HG03097 (cell line): ENCODE results near the gene CIRBP.

Source experiments
- ATAC-seq: cut with Tn5 transposase; IDR thresholded peaks from one replicate; pipeline ENCODE4 v1.9.1; 2021; ENCODE audit not compliant: unreplicated experiment, low FRiP score

Gene CIRBP

DNA sequence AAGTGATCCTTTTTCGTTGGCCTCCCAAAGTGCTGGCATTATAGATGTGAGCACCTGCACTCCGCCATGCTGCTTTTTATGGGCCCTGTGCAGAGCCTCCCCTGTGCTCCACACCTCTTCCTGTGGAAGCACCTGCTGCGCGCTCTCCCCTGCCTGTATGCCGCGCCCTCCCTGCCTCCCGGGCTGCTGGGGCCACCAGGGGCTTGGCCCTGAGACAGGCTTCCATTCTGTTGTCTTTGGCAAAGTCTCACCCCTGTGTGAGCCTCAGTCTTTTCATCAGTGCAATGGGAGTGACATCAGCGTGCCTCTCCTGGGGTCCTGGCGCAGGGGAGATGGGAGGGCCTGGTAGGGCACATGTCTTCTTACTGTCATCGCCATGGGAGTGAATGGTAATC is 7.5 kb downstream of the CIRBP start:
- ATAC-seq, result no peak

DNA sequence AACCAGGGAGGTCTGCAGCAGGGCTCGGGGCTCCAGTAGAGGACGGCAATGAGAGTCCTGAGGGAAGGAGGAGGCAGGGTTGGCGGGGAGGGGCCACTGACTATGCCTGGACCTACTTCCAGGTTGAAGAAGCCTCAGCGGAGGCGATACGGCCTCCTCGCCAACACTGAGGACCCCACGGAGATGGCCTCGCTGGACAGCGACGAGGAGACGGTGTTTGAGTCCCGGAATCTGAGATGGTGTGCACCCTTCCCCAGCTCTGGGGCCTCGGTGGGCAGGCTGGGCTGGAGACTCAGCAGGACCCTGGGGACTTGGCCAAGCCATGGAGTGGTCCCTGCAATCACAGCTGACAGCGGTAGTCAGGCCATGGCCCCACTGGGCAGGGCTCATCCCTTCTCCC is 7.9 kb downstream of the CIRBP start:
- ATAC-seq, result no peak

DNA sequence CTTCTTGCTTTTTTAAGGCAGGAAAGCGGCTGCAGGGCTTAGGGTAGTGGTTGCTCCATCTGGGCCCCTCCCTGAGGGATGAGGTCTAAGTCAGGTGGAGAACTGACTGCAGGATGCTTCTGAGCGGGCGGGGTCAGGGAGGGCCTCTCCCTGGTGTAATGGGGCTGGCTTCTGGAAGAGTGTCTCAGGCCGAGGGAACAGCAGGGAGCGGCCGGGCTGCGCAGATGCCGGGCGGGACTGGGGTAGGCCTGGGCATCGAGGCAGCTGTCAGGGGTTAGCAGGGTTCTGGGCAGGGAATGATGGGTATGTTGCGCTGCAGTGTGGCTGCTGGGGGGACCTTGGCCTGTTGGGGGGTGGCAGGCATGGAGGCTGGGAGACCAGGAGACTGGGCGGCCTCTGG is 8.9 kb downstream of the CIRBP start:
- ATAC-seq, result no peak

DNA sequence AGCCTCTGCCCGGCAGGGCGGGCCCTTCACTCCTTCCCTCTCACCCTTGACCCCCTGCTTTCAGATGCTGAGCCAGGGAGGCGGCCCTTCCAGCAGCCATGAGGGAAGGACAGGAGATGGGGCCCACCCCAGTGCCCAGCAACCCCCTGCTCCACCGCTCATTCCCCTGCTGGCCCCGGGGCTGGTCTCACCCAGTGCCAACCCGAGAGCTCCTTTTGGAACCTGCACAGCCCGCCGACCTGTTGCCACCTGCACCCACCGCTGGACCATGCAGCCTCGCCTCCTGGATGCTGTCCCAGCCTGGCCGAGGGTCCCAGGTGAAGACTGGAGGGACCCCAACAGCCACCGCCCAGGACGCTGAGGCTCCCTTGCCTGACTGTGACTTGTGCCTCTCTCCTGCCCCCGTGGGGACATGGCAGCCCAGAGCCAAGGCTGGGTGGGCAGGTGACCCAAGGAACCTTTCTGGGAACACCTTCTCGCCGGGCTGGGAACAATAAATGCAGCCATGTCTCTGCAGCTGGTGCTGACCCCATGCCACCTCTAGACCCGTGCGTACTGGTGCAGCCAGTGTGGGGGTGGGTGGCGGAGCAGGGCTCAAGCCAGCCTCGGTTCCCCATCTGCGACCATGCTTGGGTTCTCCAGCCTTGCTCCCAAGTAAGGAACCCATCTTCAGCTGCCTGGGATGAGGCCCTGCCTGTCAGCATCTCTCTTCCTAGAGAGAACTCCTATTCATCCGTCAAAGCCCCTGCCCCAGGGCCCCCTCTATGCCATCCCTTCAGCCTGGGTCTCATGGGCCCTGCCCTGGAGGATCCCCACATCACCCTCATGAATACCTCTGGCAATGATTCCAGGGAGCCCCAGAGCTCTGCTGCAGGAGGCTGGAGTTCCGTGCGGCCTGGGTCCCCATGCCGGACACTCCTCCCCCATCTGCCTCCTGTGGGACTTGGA is 9.9 kb downstream of the CIRBP start:
- ATAC-seq, result no peak

DNA sequence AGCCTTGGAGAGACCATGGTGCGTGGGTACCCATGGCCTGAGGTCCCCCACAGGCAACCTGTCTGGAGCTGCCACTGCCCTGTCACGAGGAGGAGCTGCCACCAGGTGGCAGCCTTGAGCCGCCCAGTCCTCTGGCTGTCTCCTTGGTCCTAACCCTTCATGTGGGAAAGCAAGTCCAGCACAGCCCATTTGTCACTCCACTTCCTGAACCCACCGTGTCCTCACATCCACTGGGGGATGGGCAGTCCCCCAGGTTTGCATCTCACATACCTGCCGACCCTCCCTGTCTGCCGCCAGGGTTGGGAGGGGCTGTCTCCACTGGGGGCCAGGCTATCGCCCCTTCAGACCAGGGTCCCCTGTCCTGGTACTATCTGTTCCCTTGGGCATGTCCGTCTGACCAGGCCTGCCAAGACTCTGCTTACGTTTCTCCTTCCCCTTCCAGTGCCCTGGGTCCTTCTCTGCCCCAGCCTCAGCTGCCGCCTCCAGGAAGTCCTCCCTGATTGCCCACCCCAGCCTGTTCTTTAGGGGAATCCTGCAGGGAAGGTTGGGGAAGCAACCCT is 10.7 kb downstream of the CIRBP start:
- ATAC-seq, result no peak

DNA sequence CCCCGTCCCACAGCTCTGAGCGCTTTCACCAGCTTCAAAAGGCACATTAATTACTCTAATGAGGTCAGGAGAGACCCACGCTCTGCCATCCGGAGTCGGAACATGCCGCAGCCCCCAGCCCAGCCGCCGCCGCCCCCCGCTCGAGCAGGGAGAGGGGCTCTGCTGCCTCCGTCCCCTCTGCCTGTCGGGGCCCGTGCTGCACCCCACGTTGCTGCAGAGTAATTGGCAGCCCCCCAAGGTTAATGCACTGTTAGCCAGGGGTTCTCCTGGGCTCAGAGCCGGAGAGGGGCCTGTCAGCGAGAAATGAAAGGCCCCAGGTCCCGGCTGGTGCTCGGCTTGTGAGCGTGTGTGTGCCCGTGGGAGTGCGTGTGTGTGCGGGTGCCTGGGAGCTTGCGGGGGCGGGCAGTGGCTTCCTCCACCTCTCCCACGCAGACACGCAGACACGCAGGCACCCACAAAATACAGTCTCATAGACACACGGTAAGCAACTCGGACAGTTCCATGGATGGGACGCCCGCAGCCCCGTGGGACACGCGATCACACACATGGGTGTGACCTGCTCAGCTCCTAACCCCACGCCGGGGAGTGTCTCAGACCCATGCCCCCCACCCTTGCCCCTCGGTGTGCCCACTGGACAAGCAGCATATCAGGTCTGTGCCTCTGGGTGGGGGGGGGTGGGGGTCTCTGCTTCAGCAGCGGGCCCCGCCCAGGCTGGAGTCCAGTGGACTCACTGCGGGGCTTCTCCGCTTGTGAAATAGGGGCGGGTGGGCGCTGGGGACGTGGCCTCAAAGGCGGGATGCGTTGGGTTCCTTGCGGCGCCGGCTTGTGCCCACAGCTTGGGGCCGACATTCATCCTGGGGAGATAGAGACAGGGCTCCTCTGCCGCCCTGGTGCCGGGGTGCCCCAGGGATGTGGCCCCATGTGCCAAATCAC is 11.8 kb downstream of the CIRBP start:
- no peak for ATAC-seq

DNA sequence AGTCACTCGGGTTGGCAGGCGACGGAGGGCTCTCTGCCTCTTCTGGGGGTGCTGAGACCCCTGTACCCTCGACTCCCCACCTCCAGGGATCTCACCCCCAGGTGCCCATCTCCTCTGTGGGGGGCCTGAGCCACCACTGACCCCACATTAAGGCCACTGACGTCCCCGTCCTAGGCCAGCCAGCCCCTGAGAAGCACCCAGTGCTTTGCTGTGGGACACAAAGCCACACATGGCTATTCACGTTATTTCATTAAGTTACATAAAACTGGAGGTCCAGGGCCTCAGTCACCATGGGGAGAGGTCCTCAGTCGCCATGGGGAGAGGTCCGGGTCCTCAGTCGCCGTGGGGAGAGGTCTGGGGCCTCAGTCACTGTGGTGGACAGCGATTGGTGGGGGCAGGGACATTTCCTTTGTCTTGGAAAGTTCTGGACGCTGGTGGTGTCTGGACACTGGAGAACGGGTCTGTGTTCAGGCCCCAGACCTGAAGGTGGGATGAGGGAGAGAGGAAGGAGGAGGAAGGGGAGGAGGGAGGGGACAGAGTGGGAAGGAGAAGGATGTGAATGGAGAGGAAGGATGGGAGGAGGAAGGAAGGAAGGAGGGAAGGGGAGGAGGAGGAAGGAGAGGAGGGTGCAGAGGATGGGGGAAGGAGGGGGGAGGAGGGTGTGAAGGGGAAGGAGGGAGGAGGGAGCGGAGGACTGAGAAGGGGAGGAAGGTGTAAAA is 12.6 kb downstream of the CIRBP start:
- no peak for ATAC-seq

DNA sequence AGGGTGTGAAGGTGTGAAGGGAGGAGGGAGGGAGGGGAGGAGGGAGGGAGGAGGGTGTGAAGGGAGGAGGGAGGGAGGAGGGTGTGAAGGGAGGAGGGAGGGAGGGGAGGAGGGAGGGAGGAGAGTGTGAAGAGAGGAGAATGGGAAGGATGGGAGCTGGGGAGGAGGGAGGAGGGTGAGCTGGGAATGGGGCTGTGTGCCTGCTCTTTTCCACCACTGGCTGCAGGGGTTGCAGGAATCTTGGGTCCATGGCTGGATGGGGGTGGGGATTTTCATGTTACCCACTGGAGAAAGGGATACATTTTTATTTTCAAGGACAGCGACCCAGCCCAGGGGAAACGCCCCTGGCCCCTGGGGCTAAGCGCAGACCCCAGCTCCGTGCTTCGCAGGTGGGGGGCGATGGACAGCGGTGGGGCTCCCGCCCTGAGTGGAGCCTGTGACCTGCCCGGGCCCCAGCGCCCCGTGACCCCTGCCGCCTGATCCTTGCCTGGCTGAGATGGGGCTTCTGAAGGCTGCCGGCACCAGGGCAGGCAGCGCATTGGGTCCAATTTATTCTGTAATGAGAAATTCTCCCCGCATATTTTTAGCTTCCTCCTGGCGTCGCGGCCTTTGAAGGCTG is 13.6 kb downstream of the CIRBP start:
- ATAC-seq, result no peak

DNA sequence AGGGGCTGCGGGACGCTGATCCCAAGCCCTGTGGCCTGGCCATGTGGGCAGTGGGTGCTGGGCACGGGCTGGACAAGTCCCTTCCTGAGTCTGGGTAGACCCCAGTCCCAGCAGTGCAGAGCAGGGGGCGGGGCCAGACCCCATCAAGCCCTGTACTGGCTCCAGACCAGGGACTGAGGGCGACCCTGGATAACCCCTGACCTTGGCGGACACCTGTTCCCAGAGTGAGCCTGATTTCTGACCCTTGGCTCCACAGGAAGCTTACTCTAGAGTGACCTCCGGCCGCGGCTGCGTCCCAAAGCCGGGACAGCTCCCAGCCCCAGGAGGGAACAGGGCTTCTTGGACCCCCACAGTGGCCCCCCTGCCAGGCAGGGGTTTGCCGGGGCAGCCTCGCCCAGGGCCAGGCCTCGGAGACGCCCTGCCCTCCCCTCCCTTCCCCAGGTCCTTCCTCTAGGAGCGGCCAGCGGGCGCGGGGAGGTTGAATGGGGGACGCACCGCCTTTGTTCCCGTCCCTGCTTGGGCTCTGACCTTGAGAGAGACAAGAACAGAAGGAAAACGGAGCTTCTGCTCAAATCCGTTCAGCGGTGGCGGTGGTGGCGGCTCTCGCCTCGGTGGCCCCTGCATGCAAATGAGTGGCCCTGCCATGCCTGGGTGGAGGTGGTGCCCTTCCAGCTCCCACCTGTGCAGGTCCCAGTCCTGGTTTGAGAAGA is 14.2 kb downstream of the CIRBP start:
- ATAC-seq, result no peak

DNA sequence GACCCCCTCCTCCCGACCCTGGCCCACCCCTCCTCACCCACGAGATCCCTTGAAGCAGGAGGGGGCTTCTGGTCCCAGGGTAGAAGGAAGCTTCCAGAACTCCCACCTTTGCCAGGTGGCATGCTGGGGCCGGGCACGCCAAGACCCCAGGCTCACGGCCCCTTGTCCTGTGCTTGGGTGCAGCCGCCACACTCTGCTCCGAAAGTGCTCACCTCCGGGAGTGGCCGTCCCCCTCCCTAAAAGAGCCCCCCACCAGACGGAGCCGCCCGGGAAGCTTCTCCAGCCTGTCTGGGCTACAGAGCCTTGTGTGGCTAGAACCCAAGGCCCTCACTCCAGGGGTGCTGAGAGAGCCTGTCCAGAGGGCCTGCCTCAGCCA is 14.8 kb downstream of the CIRBP start:
- ATAC-seq, result no peak

DNA sequence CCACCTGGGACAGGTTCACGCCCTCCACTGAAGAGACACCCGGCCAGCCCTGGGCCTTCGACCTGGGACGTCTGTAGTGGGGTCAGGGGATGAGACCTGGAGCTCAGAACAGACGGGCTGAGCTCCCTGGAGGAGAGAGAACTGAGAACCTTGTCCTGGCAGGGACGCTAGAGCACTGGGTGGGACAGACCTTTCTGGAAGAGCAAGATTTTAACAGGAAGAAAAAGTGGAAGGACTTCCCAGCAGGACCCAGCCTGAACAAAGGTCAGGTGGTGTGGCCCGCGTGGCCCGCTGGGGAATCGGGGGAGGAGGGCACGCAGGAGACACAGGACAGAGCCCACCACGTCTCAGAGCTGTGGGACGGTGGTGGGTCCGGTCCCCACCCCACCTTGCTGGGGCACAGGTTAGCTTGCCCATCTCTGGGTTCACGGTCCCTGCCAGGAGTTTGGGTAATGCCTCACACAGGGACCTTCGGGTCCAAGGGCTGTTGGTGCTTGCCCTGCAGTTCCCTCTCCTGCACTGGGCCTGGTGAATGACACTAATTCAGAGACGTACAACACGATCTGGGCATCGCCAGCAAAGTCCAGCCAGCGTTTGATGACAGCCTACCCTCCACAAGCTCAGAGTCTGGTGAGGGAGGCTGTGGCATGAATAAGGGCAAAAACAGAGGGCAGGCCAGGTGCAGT is 15.3 kb downstream of the CIRBP start:
- no peak for ATAC-seq

DNA sequence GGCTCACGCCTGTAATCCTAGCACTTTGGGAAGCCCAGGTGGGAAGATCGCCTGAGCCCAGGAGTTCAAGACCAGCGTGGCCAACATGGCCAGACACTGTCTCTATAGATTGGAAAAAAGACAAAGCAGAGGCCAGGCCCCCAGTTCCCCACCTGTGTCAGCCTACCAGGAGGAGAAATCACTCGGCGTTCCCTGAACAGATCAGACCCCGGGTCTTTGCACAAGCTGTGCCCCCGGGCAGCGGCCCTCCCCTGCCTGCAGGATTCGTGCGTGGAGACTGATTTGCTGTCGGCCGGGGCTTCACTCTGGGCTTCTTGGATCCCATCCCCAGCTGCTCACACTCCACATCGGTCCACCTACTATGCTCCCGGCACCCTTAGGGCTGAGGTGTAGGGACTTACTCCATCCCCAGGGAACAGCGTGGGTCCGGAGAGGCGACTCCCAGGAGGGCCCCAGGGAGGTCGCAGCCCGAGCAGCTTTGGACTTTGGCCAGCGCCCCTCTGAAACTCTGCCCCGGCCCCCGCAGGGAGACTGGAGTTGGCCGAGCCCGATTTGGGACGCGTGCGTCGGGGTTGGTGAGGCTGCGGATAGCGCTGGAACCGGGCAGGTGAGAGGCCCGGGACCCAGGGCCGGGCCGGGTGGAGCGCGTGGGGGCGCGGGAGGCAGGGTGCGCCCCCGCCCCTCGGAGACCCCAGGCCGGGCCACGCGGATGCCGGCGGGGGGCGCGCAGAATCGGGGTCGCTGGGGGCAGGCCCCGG is 16.0 kb downstream of the CIRBP start:
- no peak for ATAC-seq

DNA sequence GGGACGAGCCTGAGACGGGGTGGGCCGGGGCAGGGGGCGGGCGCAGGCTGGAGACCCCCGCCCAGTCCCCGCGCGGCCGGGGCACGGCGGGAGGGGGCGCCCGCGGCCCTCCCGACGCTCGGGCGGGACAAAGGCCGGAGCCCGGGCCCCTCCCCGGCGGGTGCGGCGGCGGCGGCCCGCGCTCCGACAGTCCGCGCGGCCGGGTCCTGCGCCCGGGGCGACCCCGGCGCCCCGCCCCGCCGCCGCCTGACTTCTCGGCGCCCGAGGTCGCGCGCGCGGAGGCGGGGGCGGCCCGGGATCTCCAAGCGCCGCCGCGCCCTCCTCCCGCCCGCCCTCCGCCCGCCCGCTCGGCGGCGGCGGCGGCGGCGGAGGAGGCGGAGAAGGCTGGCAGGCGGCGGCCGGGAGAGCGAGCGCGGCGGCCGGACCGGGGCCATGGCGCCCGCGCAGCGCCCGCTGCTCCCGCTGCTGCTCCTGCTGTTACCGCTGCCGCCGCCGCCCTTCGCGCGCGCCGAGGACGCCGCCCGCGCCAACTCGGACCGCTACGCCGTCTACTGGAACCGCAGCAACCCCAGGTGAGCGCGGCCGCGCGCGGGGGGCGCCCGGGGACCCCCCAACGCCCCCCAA is 16.7 kb downstream of the CIRBP start, which contains the start of gene EFNA2:
TSS of gene EFNA2 (plus strand) at position 137 of the 624 bp plus-strand sequence. CDS start at position 433, 296 bp downstream.
- no peak for ATAC-seq

DNA sequence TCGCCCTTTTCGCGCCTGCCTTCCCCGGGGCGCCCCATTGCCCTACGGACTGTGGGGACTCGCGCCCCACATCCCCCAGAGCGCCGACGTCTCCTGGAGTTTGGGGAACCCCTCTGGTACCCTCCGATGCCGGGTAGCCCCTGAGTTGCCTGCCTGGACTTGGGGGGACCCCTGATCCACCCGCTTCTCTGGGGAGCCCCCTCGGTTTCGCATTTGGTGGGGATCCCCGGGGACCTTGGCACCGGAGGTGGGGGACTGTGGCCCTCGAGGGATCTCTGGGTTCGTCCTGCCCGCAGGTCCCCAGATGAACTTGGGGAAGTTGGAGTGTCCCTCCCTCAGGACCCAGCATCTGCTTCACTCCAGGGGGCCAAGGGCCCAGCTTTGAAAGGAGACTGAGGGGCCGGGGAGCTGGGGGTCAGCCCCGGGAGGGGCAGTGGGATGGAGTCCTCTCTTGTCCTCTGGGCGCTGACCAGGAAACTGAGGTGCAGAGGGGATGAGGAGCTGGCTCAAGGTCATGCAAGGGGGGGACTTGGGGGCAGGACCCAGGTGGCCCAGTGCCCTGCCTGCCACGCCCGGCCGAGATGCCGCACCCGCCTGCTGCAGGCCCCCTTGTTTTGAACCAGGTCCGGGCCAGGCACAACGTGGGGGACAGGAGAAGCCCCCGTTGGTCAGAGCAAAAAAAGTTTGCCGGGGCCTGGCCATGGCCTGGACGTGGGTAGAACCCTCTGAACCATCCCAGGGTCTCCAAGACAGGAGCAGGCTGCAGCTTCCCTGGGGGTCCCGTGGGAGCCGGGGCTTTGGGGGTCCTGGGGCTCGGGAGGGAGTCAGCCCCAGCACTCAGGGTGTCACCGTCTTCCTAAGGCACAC is 17.6 kb downstream of the CIRBP start:
- ATAC-seq, result no peak

DNA sequence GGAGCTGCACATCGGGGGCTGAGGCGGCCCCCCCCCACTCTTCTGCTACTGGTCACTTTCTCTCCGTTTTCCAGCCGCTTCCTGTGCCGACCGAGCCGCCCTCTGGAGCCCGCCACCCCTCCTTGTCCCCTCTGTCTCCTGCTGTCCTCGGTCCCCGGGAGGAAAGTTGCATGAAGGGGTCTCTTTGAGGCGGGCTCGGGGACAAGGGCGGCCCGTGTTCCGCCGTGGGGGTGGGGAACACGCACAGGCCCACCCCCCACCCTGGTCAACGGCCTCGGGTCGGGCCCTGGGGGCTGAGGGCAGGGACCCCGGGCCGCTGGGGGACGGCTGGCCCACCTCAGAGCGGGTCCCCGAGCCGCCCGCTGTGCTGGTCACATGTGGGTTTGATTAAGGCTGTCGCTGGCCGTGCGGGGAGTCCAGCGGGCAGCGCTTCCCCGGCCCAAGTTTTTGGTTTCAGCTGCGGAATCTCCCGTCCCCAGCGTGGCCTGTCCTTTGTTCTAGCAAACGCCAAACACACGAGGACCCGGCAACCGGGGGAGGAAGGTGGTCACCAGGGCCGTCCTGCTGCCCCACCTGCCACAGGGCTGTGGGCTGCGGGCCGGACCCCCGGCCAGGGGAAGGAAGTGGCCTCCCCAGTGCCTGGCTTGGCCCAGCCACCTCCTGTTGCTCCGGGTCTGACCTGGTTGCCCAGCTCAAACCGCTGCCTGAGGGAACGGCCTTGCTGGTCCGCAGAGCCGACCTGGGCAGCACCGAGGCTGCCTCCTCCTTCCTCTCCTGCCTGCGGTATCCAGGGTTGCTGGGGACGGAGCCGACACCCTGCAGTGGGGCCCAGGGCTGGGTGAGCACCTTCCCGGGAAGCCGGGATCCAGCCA is 18.5 kb downstream of the CIRBP start:
- no peak for ATAC-seq

DNA sequence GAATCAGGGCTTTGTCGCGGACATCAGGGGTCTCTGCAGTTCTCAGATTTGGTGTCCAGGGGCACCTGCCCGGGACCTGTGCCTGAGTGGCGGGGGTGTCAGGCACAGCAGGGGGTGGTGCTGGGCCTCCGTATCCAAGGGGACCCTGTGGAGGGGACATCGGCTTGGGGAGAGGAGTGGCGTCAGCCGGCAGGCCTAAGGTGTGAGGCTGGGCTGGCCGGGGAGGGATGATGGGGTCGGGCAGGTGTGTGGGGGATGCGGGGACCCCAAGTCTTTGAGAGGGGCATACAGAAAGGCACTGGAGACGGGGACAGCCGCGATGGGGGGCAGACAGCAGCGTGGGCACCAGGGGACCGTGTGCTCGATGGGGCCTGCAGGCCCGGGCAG is 19.1 kb downstream of the CIRBP start:
- no peak for ATAC-seq
